ENCODE measurements around the gene ST8SIA1.

ST8SIA1 gene

GRCh38 chr12:22276313-22276712, 58.2 kb downstream of the ST8SIA1 start:
- Histone ChIP-seq H3K27ac (ENCODE audit: low read depth, low read length) (no peak overlapping the region), H3K36me3 (ENCODE audit: control insufficient read depth, low read length) (no peaks in the 10 kb centered on the region), H3K9me2 (replicated peaks; ENCODE audit: control insufficient read depth, low read length) (no peaks in the 10 kb centered on the region), H4K20me1 (ENCODE audit: control insufficient read depth, insufficient read depth, low read depth, low read length) (no peaks in the 10 kb centered on the region), H3K9me3 (ENCODE audit: control insufficient read depth, insufficient read depth, low read length) (no peaks in the 10 kb centered on the region), H3F3A (ENCODE audit: control insufficient read depth, insufficient read depth) (no peaks in the 10 kb centered on the region), H3K4me1 (ENCODE audit: control insufficient read depth, low read length) (no peaks in the 10 kb centered on the region), H3K27me3 (ENCODE audit: control insufficient read depth, low read length) (no peaks in the 10 kb centered on the region), H3K4me2 (ENCODE audit: low read length) (no peak overlapping the region), H3K4me3 (ENCODE audit: low read length) (no peak overlapping the region), H3K79me2 (ENCODE audit: control insufficient read depth, low read length) (no peaks in the 10 kb centered on the region)
- TF ChIP-seq CTCF (IDR thresholded peaks at IDR 0.05; ENCODE audit: low read depth, low read length, poor library complexity, severe bottlenecking) (no peak), EZH2phosphoT487 (IDR thresholded peaks at IDR 0.05; ENCODE audit: borderline replicate concordance, low read length) (no peak)

- H3K9me2 ChIP-seq (replicated peaks; ENCODE audit: control insufficient read depth, low read length) = no peaks in the 10 kb centered on the region
- no peaks in the 10 kb centered on the region for H3K79me2 ChIP-seq (ENCODE audit: control insufficient read depth, low read length)
- no peaks in the 10 kb centered on the region for H3K36me3 ChIP-seq (ENCODE audit: control insufficient read depth, low read length)
- H3K27me3 ChIP-seq (ENCODE audit: control insufficient read depth, low read length) = no peaks in the 10 kb centered on the region
- H3K27ac ChIP-seq (ENCODE audit: low read depth, low read length) = no peak overlapping the region
- TF ChIP-seq EZH2phosphoT487 (IDR thresholded peaks at IDR 0.05; ENCODE audit: borderline replicate concordance, low read length) = no peak
- TF ChIP-seq CTCF (IDR thresholded peaks at IDR 0.05; ENCODE audit: low read depth, low read length, poor library complexity, severe bottlenecking) = no peak
- H3F3A ChIP-seq (ENCODE audit: control insufficient read depth, insufficient read depth) = no peaks in the 10 kb centered on the region
- no peaks in the 10 kb centered on the region for H3K4me1 ChIP-seq (ENCODE audit: control insufficient read depth, low read length)
- H4K20me1 ChIP-seq (ENCODE audit: control insufficient read depth, insufficient read depth, low read depth, low read length) = no peaks in the 10 kb centered on the region
- H3K9me3 ChIP-seq (ENCODE audit: control insufficient read depth, insufficient read depth, low read length) = no peaks in the 10 kb centered on the region
- no peak overlapping the region for H3K4me3 ChIP-seq (ENCODE audit: low read length)
- H3K4me2 ChIP-seq (ENCODE audit: low read length) = no peak overlapping the region
Measured at GRCh38 chr12:22275843-22276242, 58.7 kb downstream of the ST8SIA1 start.

- Histone ChIP-seq H3K4me1 (ENCODE audit: control insufficient read depth, low read length) (no peaks in the 10 kb centered on the region), H3K79me2 (ENCODE audit: control insufficient read depth, low read length) (no peaks in the 10 kb centered on the region), H3K9me2 (replicated peaks; ENCODE audit: control insufficient read depth, low read length) (no peaks in the 10 kb centered on the region), H3F3A (ENCODE audit: control insufficient read depth, insufficient read depth) (no peaks in the 10 kb centered on the region), H3K27me3 (ENCODE audit: control insufficient read depth, low read length) (no peaks in the 10 kb centered on the region), H3K36me3 (ENCODE audit: control insufficient read depth, low read length) (no peaks in the 10 kb centered on the region), H3K27ac (ENCODE audit: low read depth, low read length) (no peak overlapping the region), H3K4me3 (ENCODE audit: low read length) (no peak overlapping the region), H4K20me1 (ENCODE audit: control insufficient read depth, insufficient read depth, low read depth, low read length) (no peaks in the 10 kb centered on the region), H3K4me2 (ENCODE audit: low read length) (no peak overlapping the region), H3K9me3 (ENCODE audit: control insufficient read depth, insufficient read depth, low read length) (no peaks in the 10 kb centered on the region)
- TF ChIP-seq CTCF (IDR thresholded peaks at IDR 0.05; ENCODE audit: low read depth, low read length, poor library complexity, severe bottlenecking) (no peak), EZH2phosphoT487 (IDR thresholded peaks at IDR 0.05; ENCODE audit: borderline replicate concordance, low read length) (no peak)
Measured at GRCh38 chr12:22272335-22273151, 62.0 kb downstream of the ST8SIA1 start.
